MM.1S (cell line): ENCODE measurements around the gene CLDN7.

Experiments
- DNase-seq: peaks from one replicate; pipeline ENCODE4 v3.0.0-alpha.2; 2015
- H2AFZ ChIP-seq: fragments of 300-600 bp; sonication (generic); 2 replicates; pipeline ENCODE4 v1.6.0; 2016; ENCODE audit warnings: antibody characterized with exemption, low read length
- H3F3A ChIP-seq: fragments of 300-600 bp; sonication (generic); 2 replicates; pipeline ENCODE4 v1.6.1; 2016; ENCODE audit warnings: mild to moderate bottlenecking, antibody characterized with exemption, low read length, moderate library complexity, mixed read lengths; ENCODE audit not compliant: insufficient read depth
- H3K27ac ChIP-seq: fragments of 300-600 bp; sonication (generic); 2 replicates; pipeline ENCODE4 v1.5.1; 2016; ENCODE audit warnings: mild to moderate bottlenecking, low read length
- H3K27me3 ChIP-seq: fragments of 300-600 bp; sonication (generic); replicated peaks from 2 replicates; pipeline ENCODE4 v1.6.0; 2016; ENCODE audit warnings: low read length; ENCODE audit not compliant: insufficient read depth
- H3K36me3 ChIP-seq: fragments of 300-600 bp; sonication (generic); replicated peaks from 2 replicates; pipeline ENCODE4 v1.6.1; 2016; ENCODE audit warnings: mild to moderate bottlenecking, low read length, mixed read lengths; ENCODE audit not compliant: insufficient read depth
- H3K4me1 ChIP-seq: fragments of 300-600 bp; sonication (generic); 2 replicates; pipeline ENCODE4 v1.6.1; 2016; ENCODE audit warnings: low read length, mixed read lengths
- H3K4me2 ChIP-seq: fragments of 300-600 bp; sonication (generic); 2 replicates; pipeline ENCODE4 v1.6.0; 2016; ENCODE audit warnings: low read depth, low read length
- H3K4me3 ChIP-seq: fragments of 300-600 bp; sonication (generic); 2 replicates; pipeline ENCODE4 v1.5.1; 2016; ENCODE audit warnings: low read length, mixed read lengths
- H3K79me2 ChIP-seq: fragments of 300-600 bp; sonication (generic); 2 replicates; pipeline ENCODE4 v1.6.1; 2016; ENCODE audit warnings: mixed run types, low read length, mixed read lengths
- H3K9ac ChIP-seq: fragments of 300-600 bp; sonication (generic); 2 replicates; pipeline ENCODE4 v1.6.1; 2016; ENCODE audit warnings: low read length, mixed read lengths
- H3K9me2 ChIP-seq: fragments of 300-600 bp; sonication (generic); replicated peaks from 2 replicates; pipeline ENCODE4 v1.6.1; 2016; ENCODE audit warnings: mild to moderate bottlenecking, low read length, mixed read lengths; ENCODE audit not compliant: insufficient read depth
- H3K9me3 ChIP-seq: fragments of 300-600 bp; sonication (generic); replicated peaks from 2 replicates; pipeline ENCODE4 v1.6.1; 2016; ENCODE audit warnings: mild to moderate bottlenecking, low read length, mixed read lengths; ENCODE audit not compliant: insufficient read depth
- H4K20me1 ChIP-seq: fragments of 300-600 bp; sonication (generic); 2 replicates; pipeline ENCODE4 v1.6.1; 2016; ENCODE audit warnings: mild to moderate bottlenecking, low read length, moderate library complexity, mixed read lengths; ENCODE audit not compliant: insufficient read depth
- EZH2 ChIP-seq: fragments of 300-600 bp; sonication (generic); optimal IDR thresholded peaks from 2 replicates; pipeline ENCODE3; 2017; ENCODE audit warnings: low read depth, mild to moderate bottlenecking, antibody characterized with exemption, low read length, mixed read lengths
- EZH2phosphoT487 ChIP-seq: fragments of 300-600 bp; sonication (generic); IDR thresholded peaks from 2 replicates; pipeline ENCODE4 v1.6.1; 2018; ENCODE audit warnings: antibody characterized with exemption, low read length
- TF ChIP-seq, protein P1 (sequence below): fragments of 300-600 bp; sonication (generic); IDR thresholded peaks from 2 replicates; pipeline ENCODE4 v1.5.1; 2016; ENCODE audit warnings: antibody characterized with exemption, low read length, mixed read lengths

CLDN7 gene

DNA sequence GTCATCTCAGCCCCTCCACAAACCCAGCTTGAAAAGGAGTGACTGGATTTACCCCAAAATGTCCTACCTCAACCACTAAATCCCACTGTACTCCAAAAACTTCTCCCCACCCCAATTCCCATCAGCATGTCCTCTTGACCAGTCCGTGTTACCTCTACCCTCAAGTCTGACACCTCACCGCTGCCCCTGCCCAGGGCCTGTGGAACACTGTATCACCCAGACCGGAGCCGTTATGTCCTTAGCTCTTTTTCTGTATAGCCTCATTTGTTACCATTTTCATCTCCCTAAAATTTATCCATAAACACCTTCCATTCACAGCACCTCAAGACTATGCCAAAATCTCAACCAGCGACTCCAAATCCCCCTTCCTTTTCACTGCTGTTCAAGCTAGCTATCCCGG lies 25.5 kb downstream of the CLDN7 start:
- H3K27ac ChIP-seq: no peak overlapping the region

DNA sequence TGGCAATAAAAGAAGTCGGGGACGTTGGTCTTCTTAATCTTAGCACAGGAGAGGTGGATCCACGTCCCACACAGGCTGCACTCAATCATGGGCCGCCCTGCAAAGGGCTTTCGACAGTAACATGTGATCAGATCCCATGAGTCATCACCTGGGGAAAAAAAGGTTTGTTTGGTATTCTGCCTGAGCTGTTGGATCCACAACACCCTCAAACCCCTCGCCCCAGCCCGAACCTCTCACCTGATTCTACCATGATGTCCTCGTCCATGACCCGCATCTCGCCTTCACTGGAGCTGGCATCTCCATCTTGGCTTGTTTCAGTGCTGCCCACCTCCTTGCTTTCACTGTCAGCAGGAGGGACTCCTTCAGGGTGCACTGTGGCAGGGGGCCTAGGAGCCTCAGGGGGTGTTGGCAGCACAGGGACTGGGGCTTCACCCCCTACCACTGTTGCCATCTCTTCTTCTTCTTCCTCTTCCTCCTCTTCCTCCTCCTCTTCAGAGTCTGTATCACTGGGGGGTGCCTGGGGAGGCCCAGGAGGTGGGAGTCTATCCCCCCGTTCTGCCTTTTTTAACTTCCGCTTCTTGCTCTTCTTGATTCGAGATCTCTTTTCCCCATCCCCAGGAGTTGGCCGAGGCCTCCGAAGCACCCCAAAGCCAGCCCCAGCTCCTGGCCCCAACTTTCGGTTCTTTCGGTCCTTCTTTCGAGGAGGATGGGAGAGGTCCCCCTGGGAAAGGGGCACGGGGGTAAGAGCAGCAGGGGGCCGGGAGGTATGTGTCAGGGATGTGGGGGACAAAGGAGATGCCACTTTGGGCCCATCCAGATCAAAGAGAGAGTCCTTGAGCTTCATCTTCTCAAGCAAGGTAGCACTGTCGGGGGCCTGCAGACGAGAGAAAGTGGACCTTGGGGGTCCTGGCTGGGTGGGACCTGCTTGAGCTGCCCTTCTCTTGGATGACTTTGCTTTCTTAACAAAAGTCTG lies 26.3 kb downstream of the CLDN7 start:
- Histone ChIP-seq H3K27ac (no peak overlapping the region), H3K36me3 (no peaks in the 10 kb centered on the region; the same call in 1 of the 2 replicates), H3K9me3 (no peaks in the 10 kb centered on the region), H3K9ac (no peak overlapping the region), H3K4me1 (peaks cover 31% of the 10 kb centered on the region), H3K4me2 (peak overlapping the region; percentile 97), H2AFZ (no peak overlapping the region), H3K79me2 (peaks cover 84% of the 10 kb centered on the region), H3K27me3 (no peaks in the 10 kb centered on the region), H3F3A (peaks cover 36% of the 10 kb centered on the region), H3K4me3 (no peak overlapping the region), H3K9me2 (no peaks in the 10 kb centered on the region), H4K20me1 (no peaks in the 10 kb centered on the region)
- TF ChIP-seq EZH2phosphoT487 (no peak), EZH2 (no peak)
- TF ChIP-seq, protein P1, sequence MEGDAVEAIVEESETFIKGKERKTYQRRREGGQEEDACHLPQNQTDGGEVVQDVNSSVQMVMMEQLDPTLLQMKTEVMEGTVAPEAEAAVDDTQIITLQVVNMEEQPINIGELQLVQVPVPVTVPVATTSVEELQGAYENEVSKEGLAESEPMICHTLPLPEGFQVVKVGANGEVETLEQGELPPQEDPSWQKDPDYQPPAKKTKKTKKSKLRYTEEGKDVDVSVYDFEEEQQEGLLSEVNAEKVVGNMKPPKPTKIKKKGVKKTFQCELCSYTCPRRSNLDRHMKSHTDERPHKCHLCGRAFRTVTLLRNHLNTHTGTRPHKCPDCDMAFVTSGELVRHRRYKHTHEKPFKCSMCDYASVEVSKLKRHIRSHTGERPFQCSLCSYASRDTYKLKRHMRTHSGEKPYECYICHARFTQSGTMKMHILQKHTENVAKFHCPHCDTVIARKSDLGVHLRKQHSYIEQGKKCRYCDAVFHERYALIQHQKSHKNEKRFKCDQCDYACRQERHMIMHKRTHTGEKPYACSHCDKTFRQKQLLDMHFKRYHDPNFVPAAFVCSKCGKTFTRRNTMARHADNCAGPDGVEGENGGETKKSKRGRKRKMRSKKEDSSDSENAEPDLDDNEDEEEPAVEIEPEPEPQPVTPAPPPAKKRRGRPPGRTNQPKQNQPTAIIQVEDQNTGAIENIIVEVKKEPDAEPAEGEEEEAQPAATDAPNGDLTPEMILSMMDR: no peak
- DNase-seq: no peak

More for the DNA sequence above, 25.5 kb downstream of the CLDN7 start:
- H3K4me1 ChIP-seq: peaks cover 34% of the 10 kb centered on the region
- H2AFZ ChIP-seq: no peak overlapping the region
- H4K20me1 ChIP-seq: no peaks in the 10 kb centered on the region
- DNase-seq: no peak
- H3F3A ChIP-seq: peaks cover 45% of the 10 kb centered on the region
- TF ChIP-seq, protein P1: no peak
- TF ChIP-seq EZH2: no peak
- no peak for TF ChIP-seq EZH2phosphoT487
- H3K9me3 ChIP-seq: no peaks in the 10 kb centered on the region
- H3K9ac ChIP-seq: no peak overlapping the region
- H3K27me3 ChIP-seq: no peaks in the 10 kb centered on the region
- H3K4me3 ChIP-seq: no peak overlapping the region
- peaks cover 86% of the 10 kb centered on the region for H3K79me2 ChIP-seq
- H3K4me2 ChIP-seq: no peak overlapping the region
- H3K36me3 ChIP-seq: no peaks in the 10 kb centered on the region; the same call in 1 of the 2 replicates
- H3K9me2 ChIP-seq: no peaks in the 10 kb centered on the region

DNA sequence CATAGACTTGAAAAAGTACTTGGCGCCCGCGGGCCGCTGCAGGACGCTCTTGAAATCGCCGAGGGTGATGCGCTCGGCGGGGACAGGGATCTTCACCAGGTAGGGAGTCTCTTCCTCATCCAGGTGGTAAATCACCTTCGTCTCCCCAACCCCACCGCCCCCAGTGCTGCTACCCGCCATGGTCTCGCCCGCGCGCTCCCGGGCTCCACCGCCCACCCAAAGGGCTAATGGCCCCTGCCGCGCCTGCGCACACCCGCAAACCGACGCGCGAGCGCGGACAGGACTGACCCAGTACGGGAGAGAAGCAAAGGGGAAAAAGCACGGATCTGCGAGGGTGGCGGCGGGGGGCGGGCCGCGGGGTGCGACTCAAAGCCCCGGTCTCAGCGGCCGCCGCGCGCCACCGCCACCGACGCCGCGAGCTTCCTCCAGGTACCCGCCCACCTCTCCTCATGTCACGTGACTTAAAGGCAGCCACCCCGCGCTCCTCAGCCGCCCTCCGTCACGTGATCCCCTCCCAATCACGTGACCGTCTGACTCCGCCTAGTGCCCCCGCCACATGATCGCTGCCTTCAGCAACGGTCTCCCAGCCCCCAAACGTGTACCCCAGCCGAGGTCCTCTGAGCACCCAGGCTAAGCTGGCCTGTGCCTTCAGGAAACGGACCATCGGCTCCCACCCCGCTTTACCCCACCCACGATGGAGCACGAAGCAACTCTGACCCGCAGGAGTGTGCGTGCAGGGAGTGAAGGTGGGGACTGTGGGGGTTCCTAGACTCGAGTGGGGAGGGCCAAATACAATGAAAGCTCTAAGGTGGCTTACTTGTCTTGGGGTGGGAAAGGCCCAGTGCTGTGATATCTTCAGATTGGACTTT lies 28.0 kb downstream of the CLDN7 start, which contains the start of gene DVL2:
DVL2 (minus strand) TSS at position 435 of the 869 bp plus-strand sequence; CDS start at position 180, 255 bp downstream.
- Histone ChIP-seq H3K4me2 (peak within 1 kb of the TSS; percentile 97), H3K9me3 (no peaks in the 10 kb centered on the region), H3K27ac (peak within 1 kb of the TSS; percentile 46; the same call in 1 of the 2 replicates), H3K4me3 (peak within 1 kb of the TSS; percentile 99), H3K4me1 (peaks cover 19% of the 10 kb centered on the region), H3K36me3 (no peaks in the 10 kb centered on the region; the same call in 1 of the 2 replicates), H2AFZ (peak within 1 kb of the TSS; percentile 86), H3K9ac (peak within 1 kb of the TSS; percentile 79), H3K9me2 (no peaks in the 10 kb centered on the region), H3F3A (peaks cover 25% of the 10 kb centered on the region), H3K79me2 (peaks cover 86% of the 10 kb centered on the region), H3K27me3 (no peaks in the 10 kb centered on the region), H4K20me1 (no peaks in the 10 kb centered on the region)
- TF ChIP-seq EZH2: no peak
- no peak for TF ChIP-seq EZH2phosphoT487
- TF ChIP-seq, protein P1: no peak
- DNase-seq: peak; percentile 95
